Left hindlimb (tissue), 1 donor: ENCODE results near the gene NCOA1.
"Not testable (repeated sequence)": the region's sequence is repeated elsewhere in the genome, so short reads cannot be mapped to it uniquely, and the experiment has no call there.

Experiments
- DNase-seq: peaks from one replicate; pipeline ENCODE4 v3.0.0-alpha.2; 2018

The NCOA1 gene

GRCh38 chr2:24490690-24491541, at the start of gene NCOA1:
TSS of gene NCOA1 (plus strand) at chr2:24491254. CDS start at chr2:24658678, 167,424 bp downstream.
- DNase-seq: peak; percentile 95

GRCh38 chr2:24448797-24449196, 42.3 kb upstream of the NCOA1 start:
- no peak for DNase-seq

- DNase-seq: no peak
These were observed 41.7 kb upstream of the NCOA1 start for GRCh38 chr2:24449344-24449743.

- no peak for DNase-seq
These were observed 39.1 kb upstream of the NCOA1 start for GRCh38 chr2:24451805-24452501.

GRCh38 chr2:24452502-24452885, 38.6 kb upstream of the NCOA1 start:
- DNase-seq: no peak

GRCh38 chr2:24453379-24454073, 37.5 kb upstream of the NCOA1 start:
- DNase-seq: no peak

- DNase-seq: peak; percentile 54
These were observed 36.8 kb upstream of the NCOA1 start for GRCh38 chr2:24454294-24454693.

- peak; percentile 45 for DNase-seq
These were observed 34.2 kb upstream of the NCOA1 start for GRCh38 chr2:24456599-24457556.

GRCh38 chr2:24457696-24458386, 33.2 kb upstream of the NCOA1 start:
- no peak for DNase-seq

- DNase-seq: no peak
These were observed 31.6 kb upstream of the NCOA1 start for GRCh38 chr2:24459224-24460161.

- DNase-seq: no peak
These were observed 29.4 kb upstream of the NCOA1 start for GRCh38 chr2:24461685-24462084.

GRCh38 chr2:24463271-24463670, 27.8 kb upstream of the NCOA1 start:
- DNase-seq: no peak

GRCh38 chr2:24466871-24467870, 23.9 kb upstream of the NCOA1 start:
- DNase-seq: no peak

- DNase-seq: not testable (repeated sequence)
These were observed 22.6 kb upstream of the NCOA1 start for GRCh38 chr2:24468453-24468852.

- DNase-seq: no peak
These were observed 21.9 kb upstream of the NCOA1 start for GRCh38 chr2:24469148-24469650.

- DNase-seq: no peak
These were observed 19.4 kb upstream of the NCOA1 start for GRCh38 chr2:24471662-24472061.

GRCh38 chr2:24472416-24472815, 18.6 kb upstream of the NCOA1 start:
- DNase-seq: no peak

- DNase-seq: no peak
These were observed 17.4 kb upstream of the NCOA1 start for GRCh38 chr2:24473626-24474025.

- DNase-seq: no peak
These were observed 17.0 kb upstream of the NCOA1 start for GRCh38 chr2:24474053-24474452.
